Stimulated activated naive CD4-positive, alpha-beta T cell (primary cell): Measurements from ENCODE around the gene RGN.
"Not testable (repeated sequence)": the region's sequence is repeated elsewhere in the genome, so short reads cannot be mapped to it uniquely, and the experiment has no call there.

Experiments used
- DNase-seq, 6 experiments: peaks; one replicate each; lab custom pipeline; 2025; lab: John Stamatoyannopoulos, UW

The RGN gene

DNA sequence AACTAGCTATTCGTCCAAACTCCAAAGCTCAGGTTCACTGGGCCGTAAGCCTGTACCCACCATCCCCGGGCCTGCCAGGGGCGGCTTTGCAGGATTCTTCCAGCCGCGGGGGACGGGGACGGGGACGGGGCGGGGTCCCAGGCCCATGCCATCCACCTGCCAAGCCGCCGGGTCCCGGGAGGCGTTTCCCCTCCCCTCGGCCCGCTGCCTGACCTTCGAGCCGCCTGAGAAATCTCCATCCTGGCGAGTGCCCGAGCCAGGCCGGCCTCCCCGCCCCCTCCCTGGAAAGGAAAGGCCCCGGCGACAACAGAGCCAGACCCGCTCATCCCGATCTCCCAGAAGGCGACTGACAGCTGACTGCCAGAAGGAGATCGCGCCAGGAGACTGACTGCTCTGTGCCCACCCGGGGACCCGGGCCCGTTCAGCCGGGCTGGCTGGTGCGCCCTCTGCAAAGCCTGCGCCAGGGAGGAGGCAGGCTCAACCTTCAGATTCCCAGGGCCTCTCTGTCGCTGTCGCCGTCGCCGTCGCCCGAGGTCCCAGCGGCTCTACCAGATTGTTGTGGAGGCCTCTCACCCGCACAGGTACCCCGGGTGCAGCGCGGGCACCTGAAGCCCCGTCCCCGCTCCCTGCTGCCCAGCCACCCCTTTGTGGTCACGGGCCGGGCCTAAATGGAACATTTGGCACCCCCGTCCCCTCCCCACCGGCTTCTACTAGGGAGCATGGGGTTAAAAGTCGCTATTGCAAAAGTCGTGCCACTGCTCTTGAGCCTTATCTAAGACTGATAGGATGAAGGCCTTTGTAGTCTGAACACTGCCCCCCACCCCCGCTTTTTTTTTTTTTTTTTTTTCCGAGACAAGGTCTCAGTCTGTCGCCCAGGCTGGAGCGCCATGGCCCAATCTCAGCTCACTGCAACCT, at the start of gene RGN:
Gene RGN (plus strand): TSS at position 315 of the 915 bp plus-strand sequence. CDS start 2,702 bp downstream, outside the sequence.
- DNase-seq = no peak

GRCh38 chrX:47030339-47030738, 47.9 kb upstream of the RGN start:
- DNase-seq = peak in 2 of 6 experiments; percentile 18 to 46

GRCh38 chrX:47047989-47048388, 30.3 kb upstream of the RGN start:
- no peak for DNase-seq

DNA sequence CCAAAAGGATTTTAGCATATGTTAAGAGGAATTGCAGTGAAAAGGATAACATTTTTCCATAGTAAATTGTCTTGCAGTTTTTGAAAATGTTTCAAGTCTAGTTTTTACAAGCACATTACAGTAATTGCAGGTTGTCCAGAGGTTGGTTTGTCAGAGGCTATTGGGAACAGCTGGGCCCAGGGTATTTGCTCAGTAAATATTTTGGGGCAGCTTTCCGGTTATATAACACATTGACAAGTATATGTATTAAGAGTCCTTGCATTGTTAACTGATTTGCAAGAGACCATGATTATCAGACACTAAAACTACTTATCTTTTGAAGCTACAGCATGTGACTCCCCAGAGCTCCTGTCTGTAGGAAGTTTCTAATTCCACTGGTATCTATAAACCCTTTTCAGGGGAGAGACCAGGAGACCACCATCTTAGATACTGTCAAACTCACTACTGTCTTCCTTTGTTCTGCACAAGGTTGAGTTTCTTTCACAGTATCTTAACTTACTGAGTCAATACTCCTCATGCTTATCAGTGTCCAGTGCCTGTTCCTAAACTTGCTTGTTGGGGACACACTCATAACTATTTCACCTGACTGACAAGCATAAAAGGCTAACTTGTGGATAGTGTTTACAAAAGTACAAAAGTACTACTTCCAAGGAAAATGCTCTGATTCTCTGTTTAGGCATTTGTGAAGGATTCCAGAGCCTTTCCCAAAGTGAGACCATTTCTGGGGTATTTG, 18.9 kb upstream of the RGN start:
- no peak for DNase-seq

DNA sequence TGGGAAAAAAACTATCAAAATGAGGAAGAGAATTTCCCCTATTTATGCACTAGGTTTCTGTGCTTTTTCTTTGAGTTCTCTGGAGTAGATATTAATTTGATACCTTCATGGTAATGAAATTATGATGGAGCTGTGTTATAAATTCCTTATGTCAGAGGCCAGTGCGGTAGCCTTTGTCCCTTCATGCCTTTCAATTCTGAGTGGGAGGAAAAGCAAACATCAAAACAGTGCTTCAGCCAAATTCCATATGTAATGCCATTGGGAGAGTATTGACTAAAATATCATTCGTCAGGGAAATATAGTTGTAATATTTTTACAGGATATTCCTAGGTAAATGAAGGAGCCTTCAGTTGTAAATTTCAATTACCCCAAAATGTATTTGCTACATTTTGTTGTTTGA, 17.5 kb upstream of the RGN start:
- DNase-seq = no peak

- no peak for DNase-seq
Observed at GRCh38 chrX:47061238-47061919, 16.9 kb upstream of the RGN start.

DNA sequence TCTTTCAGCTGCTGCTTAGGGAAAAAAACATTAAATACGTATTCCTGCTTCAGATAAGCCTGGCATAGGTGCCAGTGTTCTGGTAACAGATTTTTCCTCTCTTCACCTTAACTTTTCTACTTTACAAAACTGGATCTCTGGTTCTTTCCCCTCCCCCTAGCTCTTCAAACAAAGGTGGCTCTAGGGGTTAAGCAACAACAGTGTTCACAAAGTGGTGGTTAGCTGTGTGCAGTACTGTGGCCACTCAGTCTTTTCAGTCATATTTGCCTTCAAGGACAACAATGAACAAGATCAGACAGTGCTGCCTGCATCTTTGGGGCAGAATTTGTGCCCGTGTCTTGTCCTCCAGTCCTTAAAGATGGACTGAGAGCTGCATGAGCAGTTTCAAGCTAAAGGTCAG, 15.1 kb upstream of the RGN start:
- DNase-seq = no peak

DNA sequence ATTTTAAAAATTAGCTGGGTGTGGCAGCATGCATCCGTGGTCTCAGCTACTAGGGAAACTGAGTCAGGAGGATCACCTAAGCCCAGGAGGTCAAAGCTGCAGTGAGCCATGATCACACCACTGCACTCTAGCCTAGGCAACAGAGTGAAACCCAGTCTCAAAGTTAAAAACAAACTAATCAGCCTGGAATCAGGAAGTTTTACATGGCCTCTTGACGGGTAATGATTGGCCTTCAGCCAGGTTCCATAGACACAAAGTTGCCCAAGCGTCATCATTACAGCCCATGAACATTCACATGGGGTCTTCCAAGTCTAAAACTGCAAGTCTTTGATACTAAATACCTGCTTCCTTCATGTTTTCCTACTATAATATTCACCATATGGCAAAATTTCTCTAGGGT, 10.0 kb upstream of the RGN start:
- no peak for DNase-seq

GRCh38 chrX:47068720-47069119, 9.5 kb upstream of the RGN start:
- no peak for DNase-seq

- no peak for DNase-seq
Observed at GRCh38 chrX:47080215-47080914, 2.1 kb downstream of the RGN start.

GRCh38 chrX:47080915-47081236, 2.6 kb downstream of the RGN start:
- DNase-seq = no peak

GRCh38 chrX:47091149-47091775, 13.0 kb downstream of the RGN start:
- DNase-seq = no peak

DNA sequence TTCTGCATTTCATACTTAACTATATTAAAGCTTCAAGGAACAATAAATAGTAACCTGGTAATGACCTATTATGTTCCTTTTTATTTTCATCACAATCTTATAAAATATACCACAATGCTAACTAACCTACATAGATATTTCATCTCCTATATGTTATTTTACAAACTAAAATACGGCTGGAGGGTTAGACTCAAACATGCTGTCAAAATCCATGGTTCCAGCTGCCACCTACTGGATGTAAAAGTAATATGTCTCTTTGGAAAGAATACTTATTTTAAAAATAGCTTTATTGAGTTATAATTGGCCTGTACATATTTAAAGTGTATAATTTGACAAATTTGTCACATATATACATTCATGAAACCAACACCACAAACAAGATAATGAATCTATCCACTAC, 15.0 kb downstream of the RGN start:
- peak in 1 of 6 experiments; percentile 3 for DNase-seq

DNA sequence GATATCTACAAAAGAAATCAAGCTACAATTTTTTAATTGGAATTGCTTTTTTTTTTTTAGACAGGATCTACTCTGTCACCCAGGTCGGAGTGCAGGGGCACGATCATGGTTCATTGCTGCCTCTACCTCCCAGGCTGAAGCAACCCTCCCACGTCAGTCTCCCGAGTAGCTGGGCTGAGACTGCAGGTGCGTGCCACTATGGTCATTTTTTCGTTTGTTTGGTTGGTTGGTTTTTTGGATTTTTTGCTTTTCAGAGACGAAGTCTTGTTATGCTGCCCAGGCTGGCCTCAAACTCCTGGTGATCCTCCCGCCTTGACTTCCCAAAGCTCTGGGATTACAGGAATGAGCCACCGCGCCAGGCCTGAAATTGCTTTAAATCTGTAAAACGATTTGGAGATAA, 15.6 kb downstream of the RGN start:
- no peak for DNase-seq

DNA sequence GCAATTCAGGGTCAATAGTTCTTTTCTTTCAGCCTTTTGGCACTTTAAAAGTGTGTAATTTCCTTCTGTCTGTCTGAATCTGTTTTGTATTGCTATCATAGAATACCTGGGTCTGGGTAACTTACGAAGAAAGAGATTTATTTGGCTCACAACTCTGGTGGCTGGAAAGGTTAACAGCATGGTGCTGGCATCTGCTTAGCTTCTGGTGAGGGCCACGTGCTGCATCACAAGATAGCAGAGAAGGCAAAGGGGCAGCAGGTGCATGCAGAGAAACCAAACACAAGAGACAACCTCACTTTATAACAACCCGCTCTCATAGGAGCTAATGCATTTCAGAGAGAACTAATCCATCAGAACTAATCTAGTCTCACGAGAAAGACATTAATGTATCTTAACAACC, 18.8 kb downstream of the RGN start:
- DNase-seq = no peak

GRCh38 chrX:47098338-47099094, 20.3 kb downstream of the RGN start:
- DNase-seq = no peak

GRCh38 chrX:47101206-47101605, 23.0 kb downstream of the RGN start:
- DNase-seq = no peak

GRCh38 chrX:47110936-47111615, 32.8 kb downstream of the RGN start:
- not testable (repeated sequence) for DNase-seq

GRCh38 chrX:47112316-47112954, 34.2 kb downstream of the RGN start:
- no peak for DNase-seq
